IMR-90 (cell line): Measurements from ENCODE around the gene RUNX2.

Experiments
- CTCF ChIP-seq: conservative IDR thresholded peaks from 2 replicates; pipeline ENCODE4 v1.5.1; 2012; ENCODE audit warnings: mild to moderate bottlenecking, low read depth, low read length, improper control_type of control experiment
- MAFK ChIP-seq: IDR thresholded peaks from 2 replicates; pipeline ENCODE4 v1.6.1; 2012; ENCODE audit warnings: low read depth, low read length, improper control_type of control experiment
- NFE2L2 ChIP-seq: fragments of 150-350 bp; IDR thresholded peaks from 2 replicates; pipeline ENCODE4 v1.6.1; 2016; ENCODE audit warnings: low read depth, mild to moderate bottlenecking, low read length
- SMC3 ChIP-seq: fragments of 150-350 bp; IDR thresholded peaks from 2 replicates; pipeline ENCODE4 v1.6.1; 2016; ENCODE audit warnings: low read depth, mild to moderate bottlenecking, antibody characterized with exemption, low read length, moderate library complexity

- TF ChIP-seq CTCF = no peak
- no peak for TF ChIP-seq SMC3
- no peak for TF ChIP-seq MAFK
- TF ChIP-seq NFE2L2 = no peak
Observed at GRCh38 chr6:45502456-45502855, 174.3 kb downstream of the RUNX2 start.
